Fibroblast of lung (primary cell): Measurements from ENCODE around the gene TCF7L1. TPM values are rescaled to one million over a fixed set of nuclear protein-coding genes. Genes with fewer than 3 reads are reported as not detected.

Experiments
- DNase-seq, 2 donors: peaks; one replicate each; pipeline versions ENCODE4 v3.0.0 to v3.0.0-alpha.2; 2010; ENCODE audit warnings: low read depth in 2 of 2
- H2AFZ ChIP-seq: 2 replicates; pipeline ENCODE4 v1.5.1; 2012; ENCODE audit warnings: low read length, control low read depth, inconsistent platforms
- H3K27ac ChIP-seq: 2 replicates; pipeline ENCODE4 v1.5.1; 2011; ENCODE audit warnings: low read length, control low read depth; ENCODE audit not compliant: insufficient read depth
- H3K27me3 ChIP-seq: 2 replicates; pipeline ENCODE4 v1.5.1; 2011; ENCODE audit warnings: mild to moderate bottlenecking, low read length; ENCODE audit not compliant: control insufficient read depth, insufficient read depth
- H3K36me3 ChIP-seq: 2 replicates; pipeline ENCODE4 v1.5.1; 2011; ENCODE audit warnings: low read length; ENCODE audit not compliant: control insufficient read depth, insufficient read depth
- H3K4me1 ChIP-seq: 2 replicates; pipeline ENCODE4 v1.5.1; 2011; ENCODE audit warnings: low read length; ENCODE audit not compliant: control insufficient read depth, insufficient read depth; ENCODE audit errors: extremely low read depth
- H3K4me2 ChIP-seq: 2 replicates; pipeline ENCODE4 v1.5.1; 2011; ENCODE audit warnings: low read length, control low read depth; ENCODE audit not compliant: insufficient read depth; ENCODE audit errors: extremely low read depth
- H3K4me3 ChIP-seq, 4 experiments: fragments of 200-600 bp in 1 of 4; sonication (generic) in 1 of 4; replicated peaks in 1 of 4; 2 replicates each; pipeline ENCODE4 v1.5.1; 2011 to 2016; ENCODE audit warnings: low read length in 4 of 4, low read depth in 3 of 4, mild to moderate bottlenecking in 3 of 4, control low read depth in 2 of 4, inconsistent platforms in 1 of 4, mixed read lengths in 1 of 4; ENCODE audit not compliant: insufficient read depth in 1 of 4; ENCODE audit errors: control extremely low read depth in 1 of 4
- H3K79me2 ChIP-seq: 2 replicates; pipeline ENCODE4 v1.5.1; 2012; ENCODE audit warnings: mild to moderate bottlenecking, low read length, inconsistent platforms; ENCODE audit not compliant: control insufficient read depth, insufficient read depth
- H3K9ac ChIP-seq: 2 replicates; pipeline ENCODE4 v1.5.1; 2011; ENCODE audit warnings: mild to moderate bottlenecking, low read length, control low read depth; ENCODE audit not compliant: insufficient read depth
- H3K9me3 ChIP-seq: 2 replicates; pipeline ENCODE4 v1.5.1; 2012; ENCODE audit warnings: low read depth, low read length; ENCODE audit not compliant: control insufficient read depth, insufficient read depth
- H4K20me1 ChIP-seq: 2 replicates; pipeline ENCODE4 v1.5.1; 2011; ENCODE audit warnings: low read length; ENCODE audit not compliant: control insufficient read depth, insufficient read depth; ENCODE audit errors: extremely low read depth
- CTCF ChIP-seq, 2 donors: IDR thresholded peaks in 1 of 2; conservative IDR thresholded peaks in 1 of 2; 1 replicate in 1 of 2; 2 replicates in 1 of 2; pipeline ENCODE4 v1.5.1; 2011 to 2012; ENCODE audit warnings: low read length in 2 of 2, control low read depth in 1 of 2, inconsistent platforms in 1 of 2, low read depth in 1 of 2, mild to moderate bottlenecking in 1 of 2
- EZH2 ChIP-seq: IDR thresholded peaks from 2 replicates; pipeline ENCODE4 v1.5.1; 2012; ENCODE audit warnings: low read length, control low read depth, mild to moderate bottlenecking; ENCODE audit errors: missing control alignments
- polyA plus RNA-seq, 2 donors: library from polyadenylated mRNA; depleted of rRNA in 1 of 2; stranded (reverse) in 1 of 2; unstranded in 1 of 2; fragments of >200 nt; gene quantifications; 2 replicates each; pipeline ENCODE4 v1.2.1, GENCODE V29; 2011 to 2012; ENCODE audit warnings: missing spikeins in 1 of 2
- total RNA-seq: library from RNA; depleted of rRNA; stranded (reverse); fragments of >200 nt; gene quantifications from 2 replicates; pipeline ENCODE4 v1.2.1, GENCODE V29; 2014

The TCF7L1 gene
- total and polyA plus RNA-seq, 2 donors (not counting 1 experiment from before 2014, with no cell fraction given) = 0.83 to 1.5 TPM

DNA sequence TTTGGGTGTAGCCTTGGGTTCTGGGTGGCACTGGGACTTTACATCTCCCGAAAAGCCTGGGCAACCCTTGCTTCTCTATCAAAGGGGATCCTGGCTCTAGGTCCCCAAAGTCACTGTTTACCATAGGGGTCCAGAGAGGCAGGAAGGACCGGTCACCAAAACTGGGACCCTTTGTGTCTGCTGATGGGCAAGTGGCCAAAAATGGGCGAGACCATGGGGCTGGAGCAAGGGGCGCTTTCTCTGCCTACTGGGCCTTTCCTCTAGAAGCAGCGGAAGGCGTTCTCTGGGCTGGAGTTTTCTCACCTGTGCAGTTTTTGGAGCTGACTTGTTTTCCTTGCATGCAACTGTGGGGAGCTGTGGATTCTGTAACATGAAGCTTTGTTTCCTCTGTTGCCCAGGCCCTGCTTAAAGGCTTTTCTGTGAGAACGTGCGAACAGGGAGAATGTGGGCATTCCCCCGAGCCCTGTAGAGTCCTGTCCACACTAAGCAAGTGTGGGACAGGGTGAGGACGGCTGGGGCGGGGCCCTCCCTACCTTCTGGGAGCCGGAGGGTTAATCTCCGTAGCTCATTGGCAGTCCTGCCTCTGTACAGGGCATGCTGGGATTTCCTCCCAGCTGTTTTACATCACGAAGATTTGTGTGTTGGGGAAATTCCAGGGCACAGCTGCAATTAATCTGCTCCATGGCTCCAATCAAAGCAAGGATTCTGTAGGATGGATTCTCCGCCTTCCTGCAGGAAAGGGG is 144.4 kb downstream of the TCF7L1 start:
- peak overlapping the region; percentile 51 for H3K27ac ChIP-seq
- no peak overlapping the region for H2AFZ ChIP-seq
- DNase-seq = peak; percentile 78
- H3K4me2 ChIP-seq = peak overlapping the region; percentile 76
- no peaks in the 10 kb centered on the region for H4K20me1 ChIP-seq
- H3K27me3 ChIP-seq = no peaks in the 10 kb centered on the region
- H3K79me2 ChIP-seq = no peaks in the 10 kb centered on the region
- H3K4me1 ChIP-seq = peaks cover 31% of the 10 kb centered on the region
- TF ChIP-seq CTCF (conservative IDR thresholded peaks at IDR 0.05 in 1 of 2, IDR thresholded peaks at IDR 0.05 in 1 of 2; ENCODE audit: low read depth in 1 of 2, low read length in 2 of 2) = no peak
- no peak for TF ChIP-seq EZH2
- peak overlapping the region in 2 of 4 experiments; percentile 16 to 38 for H3K4me3 ChIP-seq
- no peaks in the 10 kb centered on the region for H3K36me3 ChIP-seq
- no peak overlapping the region for H3K9ac ChIP-seq
- H3K9me3 ChIP-seq = no peaks in the 10 kb centered on the region

DNA sequence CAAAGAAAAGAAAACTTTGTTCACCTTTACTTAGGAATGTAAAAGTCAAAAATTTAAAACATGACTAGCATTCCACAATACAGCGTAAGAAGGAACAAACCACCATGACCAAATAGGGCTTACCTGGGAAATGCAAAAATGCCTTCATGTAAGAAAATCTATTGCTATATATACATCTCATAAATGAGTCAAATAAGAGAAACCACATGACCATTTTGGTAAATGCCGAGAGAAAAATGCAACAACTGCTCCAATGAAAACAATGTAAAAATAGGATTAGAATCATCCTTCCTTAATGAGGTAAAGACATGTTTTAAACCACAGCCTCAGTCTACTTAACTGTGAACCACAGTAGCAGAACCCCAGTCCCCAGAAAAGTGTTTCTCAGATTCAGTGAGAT is 145.2 kb downstream of the TCF7L1 start:
- H2AFZ ChIP-seq = no peak overlapping the region

DNA sequence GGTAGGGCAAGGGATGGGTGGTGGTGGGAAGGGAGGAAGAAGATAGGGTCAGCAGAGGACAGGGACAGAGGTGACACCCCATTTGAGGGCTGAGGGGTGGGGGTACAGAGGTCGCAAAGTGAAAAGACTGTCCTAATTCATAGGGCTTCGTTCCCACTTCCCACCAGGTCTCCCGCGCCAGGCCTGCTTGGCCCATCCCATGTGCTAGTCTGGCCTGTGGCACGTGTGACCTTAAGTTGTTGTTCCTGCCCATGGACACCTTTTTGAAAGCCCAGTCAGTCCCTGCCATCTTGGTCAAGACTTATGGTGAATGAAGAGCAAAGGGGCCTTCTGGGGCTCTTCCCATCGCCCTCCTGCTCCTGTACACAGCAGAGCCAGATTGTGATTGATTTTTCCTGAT is 148.4 kb downstream of the TCF7L1 start:
- Histone ChIP-seq H3K4me3 (no peak overlapping the region), H4K20me1 (no peaks in the 10 kb centered on the region), H3K9me3 (no peaks in the 10 kb centered on the region), H3K27ac (no peak overlapping the region), H3K9ac (no peak overlapping the region), H3K4me2 (no peak overlapping the region), H3K4me1 (peaks cover 21% of the 10 kb centered on the region), H3K79me2 (no peaks in the 10 kb centered on the region), H2AFZ (no peak overlapping the region), H3K36me3 (no peaks in the 10 kb centered on the region), H3K27me3 (no peaks in the 10 kb centered on the region)
- TF ChIP-seq EZH2 (no peak), CTCF (conservative IDR thresholded peaks at IDR 0.05 in 1 of 2, IDR thresholded peaks at IDR 0.05 in 1 of 2; ENCODE audit: low read depth in 1 of 2, low read length in 2 of 2) (no peak)
- no peak for DNase-seq

More for the DNA sequence above, 145.2 kb downstream of the TCF7L1 start:
- Histone ChIP-seq H4K20me1 (no peaks in the 10 kb centered on the region), H3K9me3 (no peaks in the 10 kb centered on the region), H3K9ac (no peak overlapping the region), H3K36me3 (no peaks in the 10 kb centered on the region), H3K27me3 (no peaks in the 10 kb centered on the region), H3K4me3 (peak overlapping the region in 2 of 4 experiments; percentile 5 to 16), H3K79me2 (no peaks in the 10 kb centered on the region), H3K4me1 (peaks cover 31% of the 10 kb centered on the region), H3K27ac (peak overlapping the region; percentile 51), H3K4me2 (peak overlapping the region; percentile 76)
- peak; percentile 52 to 87 for DNase-seq
- TF ChIP-seq EZH2 = no peak
- TF ChIP-seq CTCF (conservative IDR thresholded peaks at IDR 0.05 in 1 of 2, IDR thresholded peaks at IDR 0.05 in 1 of 2; ENCODE audit: low read depth in 1 of 2, low read length in 2 of 2) = no peak
